GM23338 (cell line): ENCODE data around the gene DEFB123.
A peak's percentile ranks its signal among the peaks of the same experiment; 100 is the strongest.

ENCODE experiments used
- CREB1 ChIP-seq: fragments of 250-450 bp; sonication (Bioruptor Pico); IDR thresholded peaks from 2 replicates; pipeline ENCODE4 v1.5.0; 2020; ENCODE audit warnings: low read depth, mild to moderate bottlenecking, moderate library complexity
- EZH2 ChIP-seq: fragments of 200-600 bp; sonication (generic); IDR thresholded peaks from one replicate; pipeline ENCODE4 v1.8.0; 2017; ENCODE audit warnings: antibody characterized with exemption, mild to moderate bottlenecking, low read depth; ENCODE audit not compliant: unreplicated experiment
- EZH2phosphoT487 ChIP-seq: fragments of 200-600 bp; sonication (generic); IDR thresholded peaks from one replicate; pipeline ENCODE4 v1.8.1; 2018; ENCODE audit warnings: antibody characterized with exemption; ENCODE audit not compliant: unreplicated experiment
- JUNB ChIP-seq: IDR thresholded peaks from one replicate; pipeline ENCODE4 v1.6.1; 2016; ENCODE audit warnings: antibody characterized with exemption; ENCODE audit not compliant: unreplicated experiment
- NANOG ChIP-seq: IDR thresholded peaks from 2 replicates; pipeline ENCODE4 v1.6.1; 2016; ENCODE audit warnings: antibody characterized with exemption, borderline replicate concordance
- POLR2AphosphoS5 ChIP-seq: IDR thresholded peaks from 2 replicates; pipeline ENCODE4 v1.6.1; 2016; ENCODE audit warnings: antibody characterized with exemption, low read depth
- TF ChIP-seq, protein P1 (sequence below), 2 experiments: fragments of 200-600 bp in 1 of 2; sonication (generic) in 1 of 2; conservative IDR thresholded peaks; 2 replicates each; pipeline versions ENCODE4 v1.5.1 to v1.6.1; 2016 to 2017; ENCODE audit warnings: antibody characterized with exemption in 2 of 2, low read depth in 2 of 2, mild to moderate bottlenecking in 2 of 2, moderate library complexity in 1 of 2

DNA sequence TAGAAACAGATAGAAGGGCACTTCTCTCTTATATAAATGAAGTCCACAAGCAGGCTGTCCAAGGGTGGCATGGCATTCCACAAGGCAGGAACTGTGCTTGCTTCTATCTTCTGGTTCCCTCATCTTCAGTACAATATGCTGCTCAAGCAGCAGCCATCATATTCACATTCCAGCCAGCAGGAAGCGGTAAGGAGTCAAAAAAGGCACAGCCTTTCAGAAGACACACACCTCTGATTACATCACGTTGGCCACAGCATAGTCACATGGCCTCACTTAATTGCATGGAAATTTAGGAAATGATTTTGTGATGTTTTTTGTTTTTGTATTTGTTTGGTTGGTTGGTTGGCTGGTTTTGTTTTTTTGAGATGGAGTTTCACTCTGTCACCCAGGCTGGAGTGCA is 53.7 kb downstream of the DEFB123 start:
- no peak for TF ChIP-seq POLR2AphosphoS5
- TF ChIP-seq, protein P1, sequence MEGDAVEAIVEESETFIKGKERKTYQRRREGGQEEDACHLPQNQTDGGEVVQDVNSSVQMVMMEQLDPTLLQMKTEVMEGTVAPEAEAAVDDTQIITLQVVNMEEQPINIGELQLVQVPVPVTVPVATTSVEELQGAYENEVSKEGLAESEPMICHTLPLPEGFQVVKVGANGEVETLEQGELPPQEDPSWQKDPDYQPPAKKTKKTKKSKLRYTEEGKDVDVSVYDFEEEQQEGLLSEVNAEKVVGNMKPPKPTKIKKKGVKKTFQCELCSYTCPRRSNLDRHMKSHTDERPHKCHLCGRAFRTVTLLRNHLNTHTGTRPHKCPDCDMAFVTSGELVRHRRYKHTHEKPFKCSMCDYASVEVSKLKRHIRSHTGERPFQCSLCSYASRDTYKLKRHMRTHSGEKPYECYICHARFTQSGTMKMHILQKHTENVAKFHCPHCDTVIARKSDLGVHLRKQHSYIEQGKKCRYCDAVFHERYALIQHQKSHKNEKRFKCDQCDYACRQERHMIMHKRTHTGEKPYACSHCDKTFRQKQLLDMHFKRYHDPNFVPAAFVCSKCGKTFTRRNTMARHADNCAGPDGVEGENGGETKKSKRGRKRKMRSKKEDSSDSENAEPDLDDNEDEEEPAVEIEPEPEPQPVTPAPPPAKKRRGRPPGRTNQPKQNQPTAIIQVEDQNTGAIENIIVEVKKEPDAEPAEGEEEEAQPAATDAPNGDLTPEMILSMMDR (conservative IDR thresholded peaks at IDR 0.05; ENCODE audit: low read depth in 2 of 2): peak; percentile 89 to 98
- no peak for TF ChIP-seq EZH2phosphoT487
- no peak for TF ChIP-seq EZH2
- TF ChIP-seq NANOG: no peak
- no peak for TF ChIP-seq JUNB
- TF ChIP-seq CREB1 (CRISPR knock-in tag): peak; percentile 44; the same call in 1 of the 2 replicates
